Panc1 (cell line): ENCODE measurements around the gene ZFAND2A.

Experiments used
- CTCF ChIP-seq: fragments of 450-650 bp; IDR thresholded peaks from 2 replicates; pipeline ENCODE4 v1.5.1; 2017; ENCODE audit warnings: mild to moderate bottlenecking
- POLR2AphosphoS5 ChIP-seq: IDR thresholded peaks from 2 replicates; pipeline ENCODE4 v1.6.1; 2012; ENCODE audit warnings: mild to moderate bottlenecking, low read depth, low read length, moderate library complexity
- REST ChIP-seq, 2 experiments: IDR thresholded peaks; 2 replicates each; pipeline ENCODE4 v1.6.1; 2011 to 2012; ENCODE audit warnings: low read depth in 2 of 2, control low read depth in 1 of 2, low read length in 1 of 2, mild to moderate bottlenecking in 1 of 2, moderate library complexity in 1 of 2; ENCODE audit not compliant: insufficient read depth in 1 of 2
- SIN3A ChIP-seq: IDR thresholded peaks from 2 replicates; pipeline ENCODE4 v1.6.1; 2012; ENCODE audit warnings: low read depth, mild to moderate bottlenecking, low read length, moderate library complexity, borderline replicate concordance; ENCODE audit not compliant: insufficient read depth
- TCF7L2 ChIP-seq: IDR thresholded peaks from 2 replicates; pipeline ENCODE4 v1.6.1; 2011; ENCODE audit warnings: mild to moderate bottlenecking, low read depth, low read length, inconsistent platforms

GRCh38 chr7:1142051-1142635 is 17.9 kb downstream of the ZFAND2A start:
- TF ChIP-seq CTCF = no peak
- TF ChIP-seq POLR2AphosphoS5 = no peak
- TF ChIP-seq REST (IDR thresholded peaks at IDR 0.05; ENCODE audit: insufficient read depth in 1 of 2, low read depth in 2 of 2, low read length in 1 of 2) = no peak
- no peak for TF ChIP-seq TCF7L2
- TF ChIP-seq SIN3A = no peak
